Activated CD8-positive, alpha-beta memory T cell treated with anti-CD3 and anti-CD28 coated beads for 1 hour (primary cell): ENCODE data around the gene SCRN2.

Experiments
- DNase-seq, 2 donors: peaks; one replicate each; pipeline ENCODE4 v3.0.0-alpha.2; 2020; ENCODE audit warnings: low read depth in 1 of 2; ENCODE audit errors: extremely low read depth in 1 of 2

Gene SCRN2

DNA sequence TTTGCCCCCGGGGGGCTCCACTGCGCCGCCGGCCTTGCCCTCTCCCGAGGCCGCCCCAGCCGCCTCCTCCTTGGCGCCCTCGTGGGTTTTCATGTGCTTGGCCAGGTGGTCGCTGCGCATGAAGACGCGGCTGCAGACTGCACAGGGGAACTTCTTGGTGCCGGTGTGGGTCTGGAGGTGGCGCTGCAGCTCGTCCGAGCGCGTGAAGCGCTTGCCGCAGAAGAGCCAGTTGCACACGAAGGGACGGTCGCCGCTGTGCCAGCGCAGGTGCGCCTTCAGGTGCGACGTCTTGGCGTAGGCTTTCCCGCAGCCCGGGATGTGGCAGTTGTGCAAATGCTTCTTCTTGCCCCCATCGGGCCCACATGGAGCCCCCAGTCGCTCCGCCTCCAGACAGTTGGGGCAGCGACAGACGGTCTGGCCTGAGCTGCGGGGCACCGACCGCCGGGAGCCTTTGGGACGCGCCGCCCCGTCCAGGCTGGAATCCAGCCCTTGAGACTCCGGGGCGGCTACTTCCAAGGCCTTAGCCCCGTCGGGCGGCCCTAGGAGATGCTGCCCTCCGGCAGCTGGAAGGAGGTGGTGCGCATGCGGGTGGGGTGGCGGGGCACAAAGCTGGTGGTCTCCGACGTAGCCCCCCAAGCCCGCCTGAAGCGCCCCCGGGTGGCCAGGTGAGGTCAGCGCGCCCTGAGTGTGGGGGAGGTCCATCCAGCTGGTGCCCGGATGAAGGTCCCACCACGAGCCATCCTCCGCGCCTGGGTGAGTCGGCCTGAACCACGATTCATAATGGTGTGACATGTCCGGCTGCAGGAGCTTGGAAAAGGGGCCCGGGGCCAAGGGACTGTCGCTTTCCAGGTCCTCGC lies 6.5 kb upstream of the SCRN2 start:
- DNase-seq = no peak

- DNase-seq = no peak
Measured at GRCh38 chr17:47846716-47847340, 5.8 kb upstream of the SCRN2 start.

GRCh38 chr17:47845716-47846075 lies 4.6 kb upstream of the SCRN2 start:
- no peak for DNase-seq

DNA sequence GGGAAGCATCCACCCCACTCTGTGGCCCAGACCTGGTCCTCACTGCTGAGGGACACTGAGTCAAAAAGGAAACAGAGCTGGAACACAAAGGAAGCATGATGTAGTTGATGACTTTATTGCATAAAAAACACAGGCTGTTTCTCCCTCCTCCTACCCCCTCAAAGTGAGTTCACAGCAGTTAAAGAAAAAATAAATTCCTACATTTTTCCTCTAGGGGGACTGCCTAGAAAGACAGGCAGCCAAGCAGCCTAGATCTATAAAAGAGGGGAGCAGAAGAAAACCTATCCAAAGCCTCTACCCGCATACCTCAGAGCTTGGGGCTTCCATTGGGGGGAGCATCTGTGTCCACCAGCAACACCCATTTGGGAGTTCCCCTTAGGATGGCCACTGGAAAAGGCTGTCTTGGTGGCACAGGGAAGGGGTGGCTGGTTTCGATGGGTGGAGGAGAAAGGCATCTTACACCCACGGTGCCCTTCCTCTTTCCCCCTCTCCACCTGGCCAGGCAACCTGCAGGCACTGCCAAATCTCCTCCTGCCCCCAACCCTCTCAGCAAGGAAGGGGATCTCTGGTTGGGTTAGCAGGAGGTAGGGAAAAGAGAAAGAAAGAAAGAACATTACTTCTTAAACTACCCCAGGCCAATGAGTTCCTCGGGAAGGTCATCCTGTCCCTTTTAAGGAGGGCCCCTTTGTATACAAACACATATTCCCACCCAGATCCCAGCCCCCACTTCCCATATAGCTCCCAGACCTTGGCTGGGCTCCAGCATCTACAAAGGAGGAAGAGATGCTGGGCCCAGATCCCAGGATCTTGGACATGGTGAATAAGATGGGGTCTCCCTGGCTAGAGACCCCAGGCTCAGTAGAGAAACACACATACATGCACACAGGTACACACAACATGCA lies 4.0 kb upstream of the SCRN2 start:
- no peak for DNase-seq

DNA sequence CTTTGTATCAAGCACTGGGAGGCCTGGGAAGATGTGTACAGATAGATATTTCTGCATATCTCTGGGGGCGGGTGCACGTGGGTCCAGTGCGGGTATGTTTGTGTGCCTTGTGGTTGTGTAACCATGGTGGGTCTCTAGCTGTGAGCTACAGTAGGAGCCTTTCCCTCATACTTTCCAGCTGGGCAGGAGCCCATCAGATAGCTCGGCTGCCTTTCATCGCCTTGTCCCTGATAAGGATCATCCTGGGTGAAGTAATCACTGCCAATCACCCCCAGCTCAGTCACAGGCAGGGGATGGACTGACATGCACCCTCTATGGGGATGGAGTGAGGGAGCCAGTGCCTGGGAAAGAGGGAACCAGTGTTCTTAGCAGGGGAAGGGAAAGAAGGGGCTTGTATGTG lies 3.2 kb upstream of the SCRN2 start:
- no peak for DNase-seq

DNA sequence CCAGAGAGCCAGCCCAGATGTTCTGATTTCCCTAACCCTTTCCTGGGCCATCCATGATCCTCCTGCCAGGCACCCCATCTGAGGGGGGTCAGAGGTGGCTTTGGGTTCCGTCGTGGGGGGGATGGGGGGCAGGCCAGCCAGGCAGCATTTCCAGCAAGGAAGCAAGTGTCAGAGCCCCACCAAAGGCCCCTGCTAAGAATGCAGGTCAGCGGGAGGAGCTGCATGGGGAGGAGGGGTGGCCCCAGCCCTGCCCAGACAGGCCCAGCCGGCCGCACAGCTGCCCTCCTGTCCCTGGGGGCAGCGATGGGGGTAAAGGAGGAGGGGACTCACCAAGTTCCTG lies 2.3 kb upstream of the SCRN2 start:
- DNase-seq = no peak

GRCh38 chr17:47841488-47842291 lies 617 bp upstream of the SCRN2 start:
- DNase-seq = no peak

DNA sequence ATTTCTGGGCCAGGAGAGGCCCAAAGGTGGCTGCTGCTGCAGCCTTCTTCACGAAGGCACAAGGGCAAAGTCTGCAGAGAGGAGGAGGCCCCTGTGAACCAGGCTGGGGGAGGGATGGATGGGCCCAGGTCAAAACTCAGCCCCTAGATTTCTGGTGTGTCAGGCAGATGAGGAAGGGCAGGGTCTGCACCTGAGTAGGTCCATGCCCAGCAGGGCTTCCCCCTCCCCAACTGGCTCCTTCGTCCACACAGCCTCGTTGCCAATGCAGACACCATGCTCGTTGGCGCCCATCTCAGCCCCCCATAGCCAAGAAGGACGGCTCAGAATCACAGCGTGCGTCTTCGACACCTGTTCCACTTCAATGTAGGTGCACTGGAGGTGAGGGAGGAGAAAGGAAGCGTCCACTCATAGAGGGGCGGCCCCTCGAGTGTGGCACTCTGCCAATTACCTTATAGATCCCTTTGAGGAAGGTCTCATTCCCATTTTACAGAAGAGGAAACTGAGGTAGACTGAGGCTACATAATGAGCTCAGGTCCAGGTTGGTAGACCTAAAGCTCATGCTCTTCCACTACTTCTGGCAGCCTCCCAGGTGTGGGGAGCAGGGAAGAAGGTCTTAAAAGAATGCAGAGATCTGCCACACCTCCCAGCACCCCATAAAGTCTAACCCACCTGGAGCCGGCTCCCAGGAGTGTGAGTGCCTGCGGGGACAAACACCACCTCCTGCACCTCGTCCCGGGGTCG lies 902 bp downstream of the SCRN2 start:
- no peak for DNase-seq

DNA sequence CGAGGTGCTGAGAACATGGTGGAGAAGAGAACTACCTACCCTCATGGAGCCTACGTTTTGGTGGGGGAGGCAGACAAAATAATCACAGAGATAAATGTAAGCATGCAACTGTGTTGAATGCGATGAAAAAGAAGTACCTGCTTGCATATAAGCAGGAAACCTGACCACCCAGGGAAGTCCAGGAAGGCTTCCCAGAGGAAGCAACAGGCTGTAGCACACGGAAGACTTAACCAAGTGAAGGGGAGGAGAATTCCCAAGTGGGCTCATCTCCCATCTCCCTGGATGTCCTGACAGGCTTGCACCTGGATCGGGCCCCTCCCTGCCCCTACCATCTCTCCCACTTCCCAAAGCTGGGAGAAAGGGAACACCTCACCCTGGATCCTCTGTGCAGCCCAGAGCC lies 2.0 kb downstream of the SCRN2 start:
- DNase-seq = no peak

- no peak for DNase-seq
Measured at GRCh38 chr17:47838636-47839035, 2.4 kb downstream of the SCRN2 start.

DNA sequence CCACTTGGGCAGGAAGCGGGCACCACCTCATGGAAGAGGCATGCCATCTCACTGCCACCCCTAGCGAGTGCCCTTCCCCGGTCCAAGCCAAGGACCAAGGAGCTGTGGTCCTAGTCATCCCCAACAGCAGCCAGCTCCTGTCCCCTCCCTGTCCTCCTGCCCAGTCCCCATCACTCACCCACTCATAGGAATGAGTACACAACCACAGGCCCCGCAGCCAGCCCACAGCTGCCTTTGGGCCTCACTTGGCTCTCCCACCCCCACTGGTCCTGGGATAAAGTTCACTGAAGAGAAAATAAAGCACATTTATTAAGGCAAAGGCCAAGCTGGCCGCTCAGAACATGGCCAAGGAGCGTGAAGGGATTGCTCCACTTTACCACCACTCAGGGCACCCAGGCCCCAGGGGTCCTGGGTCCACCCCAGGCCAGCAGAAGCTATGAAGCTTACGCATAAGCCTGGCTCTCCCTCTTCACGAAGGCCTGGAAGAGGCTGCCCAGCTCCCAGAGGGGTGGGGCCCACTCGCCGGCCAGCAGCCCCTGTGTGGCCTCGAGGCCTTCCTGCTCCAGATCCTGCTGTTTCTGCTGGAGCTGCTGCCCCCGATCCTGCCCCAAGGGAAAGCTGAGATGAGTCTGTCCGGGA lies 3.6 kb downstream of the SCRN2 start:
- no peak for DNase-seq

DNA sequence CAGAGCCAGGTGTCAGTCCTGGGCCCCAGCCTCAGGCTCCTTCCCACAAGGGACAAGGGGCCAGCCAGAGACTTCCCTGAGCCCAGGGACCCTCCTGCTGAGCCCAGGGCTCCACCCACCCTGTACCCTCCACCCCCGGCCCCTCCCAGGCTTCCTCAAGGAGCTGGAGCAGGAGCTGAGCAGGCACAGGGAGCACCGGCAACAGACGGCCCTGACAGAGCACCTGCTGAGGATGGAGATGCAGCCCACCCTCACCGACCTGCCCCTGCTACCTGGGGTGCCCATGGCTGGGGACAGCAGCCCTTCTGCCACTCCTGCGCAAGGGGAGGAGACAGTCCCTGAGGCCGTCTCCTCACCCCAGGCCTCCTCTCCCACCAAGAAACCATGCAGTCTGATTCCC lies 4.5 kb downstream of the SCRN2 start:
- no peak for DNase-seq

GRCh38 chr17:47834756-47835155 lies 6.3 kb downstream of the SCRN2 start:
- DNase-seq = no peak

GRCh38 chr17:47831934-47832327 lies 9.1 kb downstream of the SCRN2 start:
- DNase-seq = no peak

DNA sequence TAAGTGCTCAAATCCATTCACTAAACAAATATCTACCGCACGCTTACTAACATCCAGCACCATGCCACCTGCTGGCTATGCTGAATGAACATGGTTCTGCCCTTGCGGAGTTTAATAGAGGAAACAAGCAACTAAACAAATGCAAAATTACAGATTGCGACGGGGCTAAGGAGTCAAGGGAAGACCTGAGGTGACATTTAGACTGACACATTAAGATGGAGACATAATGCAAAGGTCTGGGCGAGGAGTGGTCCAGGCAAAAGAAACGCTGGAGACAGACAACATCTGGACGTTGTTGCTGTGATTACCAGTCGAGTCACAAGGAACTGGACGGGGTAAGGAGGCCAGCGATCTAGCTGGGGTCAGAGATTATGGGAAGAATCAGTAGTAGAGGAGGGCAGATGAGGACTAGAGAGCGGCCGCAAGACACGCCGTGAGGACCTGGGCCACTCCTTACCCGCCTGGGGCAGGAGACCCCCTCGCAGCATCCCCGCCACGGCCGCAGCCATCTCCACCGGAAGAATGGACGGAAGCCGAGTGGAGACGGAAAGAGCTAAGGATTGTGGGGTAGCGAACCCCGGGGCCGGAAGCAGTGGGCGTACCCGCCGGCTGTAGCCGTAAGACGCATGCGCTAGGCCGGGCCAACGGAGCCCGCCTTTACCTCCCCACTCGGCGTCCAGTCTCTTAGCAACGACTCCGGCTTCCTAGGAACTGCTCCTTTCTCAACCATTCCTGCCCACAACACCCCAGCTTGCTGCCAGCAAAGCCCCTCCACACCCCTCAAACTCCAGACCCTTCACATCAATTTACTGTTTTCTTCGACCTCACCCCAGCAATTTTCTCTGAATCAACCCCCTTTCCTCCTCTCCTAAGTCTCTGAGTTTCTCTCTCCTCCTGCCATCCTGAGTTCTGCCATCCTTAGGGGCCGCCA lies 9.8 kb downstream of the SCRN2 start, which contains the start of the genes LRRC46 and MRPL10:
Gene LRRC46, plus strand, starts transcription at position 668 of the 931 bp plus-strand sequence. CDS start 320 bp downstream, outside the sequence.
Gene MRPL10, minus strand, starts transcription at position 539 of the 931 bp plus-strand sequence. Its CDS starts 30 bp downstream, at position 509.
- DNase-seq = peak; percentile 74 to 87

GRCh38 chr17:47830396-47831002 lies 10.6 kb downstream of the SCRN2 start:
- no peak for DNase-seq

GRCh38 chr17:47829870-47830269 lies 11.2 kb downstream of the SCRN2 start:
- no peak for DNase-seq

- DNase-seq = no peak
Measured at GRCh38 chr17:47823519-47823918, 17.6 kb downstream of the SCRN2 start.
